Activated T-cell treated with anti-CD3 and anti-CD28 coated beads for 4 hours (primary cell): ENCODE results near the gene SRSF1.
"Not testable (repeated sequence)": the region's sequence is repeated elsewhere in the genome, so short reads cannot be mapped to it uniquely, and the experiment has no call there.

Experiments used
- DNase-seq: peaks from one replicate; pipeline ENCODE4 v3.0.0-alpha.2; 2020

SRSF1 gene

GRCh38 chr17:57962279-57963148 is 44.5 kb downstream of the SRSF1 start:
- no peak for DNase-seq

GRCh38 chr17:57959929-57960328 is 47.1 kb downstream of the SRSF1 start:
- DNase-seq: no peak

GRCh38 chr17:57958391-57958790 is 48.7 kb downstream of the SRSF1 start:
- not testable (repeated sequence) for DNase-seq

- DNase-seq: no peak
Measured at GRCh38 chr17:57957886-57958285, 49.2 kb downstream of the SRSF1 start.

DNA sequence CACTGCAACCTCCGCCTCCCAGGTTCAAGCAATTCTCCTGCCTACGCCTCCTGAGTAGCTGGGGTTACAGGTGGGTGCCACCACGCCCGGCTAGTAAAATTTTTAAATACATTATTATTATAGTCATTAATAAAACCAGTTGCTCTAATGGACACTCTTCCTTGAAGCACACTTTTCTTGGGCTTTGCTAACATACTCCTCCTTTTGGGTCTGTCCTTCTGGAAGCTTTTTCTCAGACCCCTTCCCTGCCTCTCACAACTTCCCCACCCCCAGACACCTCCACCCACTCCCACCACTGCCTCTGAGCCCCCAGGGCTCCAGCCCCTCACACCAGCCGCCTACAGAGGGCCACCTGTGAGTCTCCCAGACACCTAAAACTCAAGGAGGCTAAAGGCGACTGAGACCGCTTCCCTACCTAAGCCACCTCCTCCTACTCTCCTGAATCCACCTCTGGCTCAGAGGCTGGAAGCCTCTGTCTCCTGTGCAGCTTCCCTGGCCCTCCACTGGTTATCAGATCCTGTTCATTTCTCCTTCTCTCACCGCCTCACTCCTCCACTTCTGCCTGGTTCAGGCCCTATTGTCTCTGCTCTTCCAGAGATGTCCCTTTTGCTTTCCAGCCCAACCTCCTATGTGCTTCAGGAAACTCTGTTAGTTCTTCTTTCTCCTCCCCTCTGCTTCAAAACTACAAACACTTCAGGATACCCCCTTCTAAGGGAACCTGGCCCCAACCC is 49.8 kb downstream of the SRSF1 start:
- DNase-seq: no peak

DNA sequence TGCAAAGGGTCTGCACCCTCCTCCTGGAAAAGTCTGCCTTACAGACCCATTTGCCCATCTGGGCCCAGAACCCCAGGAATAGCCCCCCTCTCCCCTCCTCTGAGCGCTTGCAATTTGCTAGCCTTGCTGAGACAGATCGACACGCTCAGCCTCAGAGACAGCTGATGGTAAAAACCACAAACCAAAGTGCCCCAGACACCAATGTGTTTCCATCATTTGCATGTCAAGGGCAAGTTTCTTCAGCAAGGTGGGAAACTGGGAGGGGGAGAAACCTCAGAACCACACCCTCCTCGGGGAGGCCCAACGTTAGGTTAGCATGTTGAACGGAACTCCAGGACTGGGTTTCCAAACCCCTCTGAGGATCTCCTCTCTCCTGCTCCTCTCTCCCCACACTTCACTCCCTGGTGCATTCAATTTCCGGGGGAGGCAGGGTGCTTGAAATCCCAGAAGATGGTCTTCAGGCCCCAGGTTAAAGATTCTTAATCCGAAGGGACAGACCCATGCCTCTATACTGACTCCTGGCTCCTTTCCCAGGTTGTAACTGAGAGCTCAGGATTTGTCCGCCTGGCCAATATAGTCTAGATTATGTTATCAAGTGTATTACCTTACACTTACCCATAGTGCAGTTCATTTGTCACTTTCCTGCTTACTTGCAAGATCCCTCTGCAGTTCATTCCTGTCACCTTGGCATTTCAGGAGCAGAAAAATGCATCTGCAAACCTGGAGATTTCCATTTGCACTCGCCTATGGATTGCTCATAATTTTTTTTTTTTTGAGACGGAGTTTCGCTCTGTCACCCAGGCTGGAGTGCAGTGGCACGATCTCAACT is 50.5 kb downstream of the SRSF1 start:
- DNase-seq: no peak

DNA sequence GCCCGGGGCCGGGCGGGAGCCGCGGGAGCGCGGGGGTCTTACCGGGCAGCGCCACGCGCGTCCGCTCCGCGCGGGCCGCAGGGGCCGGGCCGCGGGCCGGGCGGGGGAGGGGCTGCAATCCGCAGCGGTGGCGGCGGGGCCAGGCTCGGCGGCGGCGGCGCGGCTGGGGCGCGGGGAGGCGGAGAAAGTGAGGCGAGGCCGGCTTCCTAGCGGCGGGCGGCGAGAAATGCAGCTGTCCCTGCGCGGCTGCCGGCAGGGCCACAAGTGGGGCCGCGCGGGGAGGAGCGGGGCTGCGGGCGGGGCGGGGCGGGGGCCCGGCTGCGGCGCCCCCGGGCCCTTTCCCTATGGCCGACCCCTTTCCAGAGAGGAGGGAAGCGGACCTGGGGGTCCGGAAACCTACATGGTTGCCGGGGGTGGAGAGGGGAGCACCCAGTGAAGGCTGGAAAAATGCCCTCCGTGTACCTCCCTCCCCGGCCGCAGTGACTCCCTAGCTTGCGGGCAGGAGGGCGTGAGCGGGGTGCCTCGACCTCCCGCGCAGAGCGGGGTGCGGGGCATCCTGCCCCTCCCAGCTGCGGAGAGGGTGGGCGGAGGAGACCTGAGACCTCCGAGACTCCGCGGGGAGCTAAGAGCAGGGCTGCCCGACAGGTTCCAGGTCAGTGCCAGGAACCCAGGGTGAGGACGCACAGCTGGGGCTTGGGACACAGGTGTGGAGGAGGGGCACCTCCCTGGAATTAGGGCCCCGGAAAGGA is 51.7 kb downstream of the SRSF1 start, which contains the start of gene CUEDC1:
Gene CUEDC1 (minus strand): TSS at position 230 of the 749 bp plus-strand sequence. CDS start 69,848 bp downstream, outside the sequence.
- peak; percentile 48 for DNase-seq

DNA sequence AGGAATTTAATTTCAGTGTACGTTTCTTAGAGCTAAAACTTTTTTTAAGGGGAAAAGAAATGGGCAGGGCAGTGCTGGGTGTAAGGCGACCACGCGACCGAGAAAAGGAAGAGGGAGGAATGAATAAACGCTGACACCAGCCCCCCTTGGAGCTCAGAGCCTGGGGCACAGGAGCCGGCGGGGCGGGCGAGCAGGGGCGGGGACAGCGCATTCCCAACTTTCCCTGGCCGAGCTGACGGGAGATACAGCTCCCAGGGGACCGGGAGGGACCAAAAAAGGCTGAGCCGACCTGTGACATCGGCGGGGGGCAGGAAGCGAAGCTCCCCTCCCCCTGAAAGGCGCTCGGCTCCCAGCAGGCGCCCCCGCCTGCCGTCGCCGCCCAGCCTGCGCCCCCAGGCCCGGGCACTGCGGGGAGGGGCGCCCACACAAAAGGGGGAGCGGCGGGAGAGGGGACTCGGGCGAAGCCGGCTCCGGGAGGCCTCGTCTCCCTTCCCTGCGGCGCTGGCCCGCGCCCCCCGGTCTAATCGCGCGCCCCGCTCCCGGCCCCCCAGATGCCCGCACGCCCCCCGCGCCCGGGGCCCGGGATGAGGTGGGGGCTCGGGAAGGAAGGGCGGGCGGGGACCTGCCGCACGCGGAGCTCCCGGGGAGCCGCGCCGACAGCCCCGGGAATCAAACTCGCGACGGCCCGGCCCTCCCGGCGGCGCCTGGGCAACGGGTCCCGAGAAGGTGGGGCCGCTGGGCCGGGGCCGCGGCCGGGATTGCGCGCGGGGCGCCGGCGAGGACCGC is 52.5 kb downstream of the SRSF1 start:
- DNase-seq: no peak

DNA sequence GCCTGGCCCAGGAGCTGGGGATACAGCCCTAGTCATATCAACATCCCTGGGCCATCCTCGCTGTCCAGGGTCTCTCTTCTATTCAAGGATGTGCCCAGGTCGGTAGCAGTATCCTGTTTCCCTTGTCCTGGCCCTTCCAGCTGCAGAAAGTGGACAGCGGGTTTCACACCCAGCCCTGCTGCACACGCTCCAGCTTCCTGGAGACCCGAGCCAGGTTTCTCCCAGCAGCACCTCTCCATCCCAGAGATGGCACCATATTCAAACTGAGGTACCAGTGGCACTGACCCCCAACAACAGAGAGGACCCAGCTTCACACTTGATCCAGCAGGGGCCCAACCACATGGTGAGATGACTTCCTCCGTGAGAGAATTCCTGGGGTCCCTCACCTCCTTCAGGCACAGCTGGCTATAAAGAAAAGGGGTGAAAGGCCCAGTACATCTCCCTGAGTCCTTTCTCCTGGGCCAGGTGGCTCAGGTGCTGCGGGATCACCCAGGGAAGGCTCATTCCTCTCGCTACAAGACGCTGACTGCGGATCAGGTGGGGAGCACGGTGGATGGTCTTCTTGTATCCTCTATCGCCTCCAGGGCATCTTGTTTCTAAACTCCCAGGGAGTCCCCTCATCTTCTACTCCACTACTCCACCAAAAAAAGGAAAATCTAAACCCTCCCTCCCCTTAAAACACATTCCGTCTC is 53.2 kb downstream of the SRSF1 start:
- DNase-seq: no peak
